AG09309 (cell line): Measurements from ENCODE around the gene CD180.

ENCODE experiments used
- DNase-seq: peaks from one replicate; pipeline ENCODE4 v3.0.0-alpha.2; 2010; ENCODE audit warnings: low read depth
- H3K4me3 ChIP-seq: 2 replicates; pipeline ENCODE4 v1.5.1; 2011; ENCODE audit warnings: mild to moderate bottlenecking, low read depth, low read length, moderate library complexity; ENCODE audit not compliant: control insufficient read depth
- CTCF ChIP-seq: IDR thresholded peaks from 2 replicates; pipeline ENCODE4 v1.5.1; 2011; ENCODE audit warnings: mild to moderate bottlenecking, low read depth, low read length, inconsistent platforms; ENCODE audit not compliant: insufficient read depth, control insufficient read depth; ENCODE audit errors: missing control alignments

The CD180 gene

GRCh38 chr5:67206461-67206860 is 9.9 kb upstream of the CD180 start:
- H3K4me3 ChIP-seq, result no peak overlapping the region
- DNase-seq, result no peak
- TF ChIP-seq CTCF, result no peak

GRCh38 chr5:67205981-67206380 is 9.4 kb upstream of the CD180 start:
- TF ChIP-seq CTCF, result no peak
- DNase-seq, result no peak
- no peak overlapping the region for H3K4me3 ChIP-seq

GRCh38 chr5:67204821-67205220 is 8.2 kb upstream of the CD180 start:
- no peak for DNase-seq
- H3K4me3 ChIP-seq, result no peak overlapping the region
- no peak for TF ChIP-seq CTCF

- H3K4me3 ChIP-seq, result no peak overlapping the region
- TF ChIP-seq CTCF, result no peak
- no peak for DNase-seq
These were observed 7.1 kb upstream of the CD180 start for GRCh38 chr5:67203701-67204074.

GRCh38 chr5:67202828-67203227 is 6.2 kb upstream of the CD180 start:
- TF ChIP-seq CTCF, result no peak

GRCh38 chr5:67201897-67202549 is 5.4 kb upstream of the CD180 start:
- no peak overlapping the region for H3K4me3 ChIP-seq
- no peak for TF ChIP-seq CTCF
- no peak for DNase-seq

More at GRCh38 chr5:67202828-67203227, 6.2 kb upstream of the CD180 start:
- no peak for DNase-seq
- no peak overlapping the region for H3K4me3 ChIP-seq
